Neuronal stem cell (in vitro differentiated cells): ENCODE results near the gene MTHFSD.

Source experiments
- DNase-seq: peaks from one replicate; pipeline ENCODE4 v3.0.0-alpha.2; 2013; ENCODE audit warnings: low spot score
- H2AFZ ChIP-seq: one replicate; pipeline ENCODE4 v1.6.1; 2013; ENCODE audit warnings: mild to moderate bottlenecking, low read length, inconsistent platforms
- H2AK5ac ChIP-seq: 2 replicates; pipeline ENCODE4 v1.6.1; 2013; ENCODE audit warnings: low read depth, mild to moderate bottlenecking, inconsistent platforms, low read length, moderate library complexity, mixed read lengths
- H2BK120ac ChIP-seq: 2 replicates; pipeline ENCODE4 v1.6.1; 2013; ENCODE audit warnings: low read depth, mild to moderate bottlenecking, inconsistent platforms, low read length, moderate library complexity, mixed read lengths
- H2BK12ac ChIP-seq: one replicate; pipeline ENCODE4 v1.6.1; 2013; ENCODE audit warnings: low read length, inconsistent platforms
- H2BK15ac ChIP-seq: 2 replicates; pipeline ENCODE4 v1.6.1; 2013; ENCODE audit warnings: mild to moderate bottlenecking, low read length, inconsistent platforms, mixed read lengths
- H2BK5ac ChIP-seq: one replicate; pipeline ENCODE4 v1.6.1; 2013; ENCODE audit warnings: inconsistent platforms, mild to moderate bottlenecking, low read length, moderate library complexity
- H3K14ac ChIP-seq: one replicate; pipeline ENCODE4 v1.6.1; 2013; ENCODE audit warnings: low read length, inconsistent platforms
- H3K18ac ChIP-seq: 2 replicates; pipeline ENCODE4 v1.6.1; 2013; ENCODE audit warnings: low read length, inconsistent platforms
- H3K23ac ChIP-seq: 2 replicates; pipeline ENCODE4 v1.6.1; 2013; ENCODE audit warnings: low read depth, mild to moderate bottlenecking, mixed read lengths, low read length, inconsistent platforms; ENCODE audit not compliant: poor library complexity
- H3K27ac ChIP-seq: replicated peaks from 3 replicates; pipeline ENCODE4 v1.5.1; 2013; ENCODE audit warnings: low read length, inconsistent platforms
- H3K27me3 ChIP-seq, 3 experiments: 2 replicates each; pipeline ENCODE4 v1.6.1; 2013; ENCODE audit warnings: low read length in 3 of 3, mild to moderate bottlenecking in 2 of 3, inconsistent platforms in 1 of 3, low read depth in 1 of 3, mixed read lengths in 1 of 3, moderate library complexity in 1 of 3; ENCODE audit not compliant: control insufficient read depth in 3 of 3, insufficient read depth in 3 of 3
- H3K36me3 ChIP-seq, 2 donors: replicated peaks in 1 of 2; 2 replicates each; pipeline ENCODE4 v1.6.1; 2013; ENCODE audit warnings: low read length in 2 of 2; ENCODE audit not compliant: control insufficient read depth in 2 of 2, insufficient read depth in 2 of 2
- H3K4ac ChIP-seq: 2 replicates; pipeline ENCODE4 v1.6.1; 2013; ENCODE audit warnings: inconsistent platforms, mild to moderate bottlenecking, low read length, moderate library complexity
- H3K4me1 ChIP-seq, 2 donors: 1 replicate in 1 of 2; 2 replicates in 1 of 2; pipeline ENCODE4 v1.6.1; 2013; ENCODE audit warnings: low read length in 2 of 2, low read depth in 1 of 2; ENCODE audit not compliant: control insufficient read depth in 2 of 2, insufficient read depth in 1 of 2
- H3K4me2 ChIP-seq: one replicate; pipeline ENCODE4 v1.6.1; 2013; ENCODE audit warnings: mild to moderate bottlenecking, low read length, inconsistent platforms; ENCODE audit not compliant: insufficient read depth, poor library complexity, severe bottlenecking
- H3K4me3 ChIP-seq, 2 donors: 2 replicates each; pipeline ENCODE4 v1.5.1; 2013; ENCODE audit warnings: low read length in 2 of 2, mild to moderate bottlenecking in 2 of 2, inconsistent platforms in 1 of 2, moderate library complexity in 1 of 2
- H3K79me1 ChIP-seq: one replicate; pipeline ENCODE4 v1.6.1; 2013; ENCODE audit warnings: low read depth, mild to moderate bottlenecking, inconsistent platforms, low read length, moderate library complexity
- H3K9ac ChIP-seq: one replicate; pipeline ENCODE4 v1.6.1; 2013; ENCODE audit warnings: mild to moderate bottlenecking, low read depth, low read length, inconsistent platforms; ENCODE audit not compliant: poor library complexity
- H3K9me3 ChIP-seq, 2 donors: replicated peaks in 1 of 2; 2 replicates each; pipeline versions ENCODE3 to v1.6.1; 2013; ENCODE audit warnings: low read length in 2 of 2, mild to moderate bottlenecking in 2 of 2, inconsistent platforms in 1 of 2, low read depth in 1 of 2, mixed read lengths in 1 of 2, moderate library complexity in 1 of 2; ENCODE audit not compliant: control insufficient read depth in 2 of 2, insufficient read depth in 1 of 2
- H4K8ac ChIP-seq: one replicate; pipeline ENCODE4 v1.6.1; 2013; ENCODE audit warnings: low read depth, mild to moderate bottlenecking, inconsistent platforms, low read length, moderate library complexity
- H4K91ac ChIP-seq: one replicate; pipeline ENCODE4 v1.6.1; 2013; ENCODE audit warnings: low read length, low read depth, mild to moderate bottlenecking, inconsistent platforms; ENCODE audit not compliant: poor library complexity
- WGBS, 2 donors: extraction: QIAGEN DNeasy Blood & Tissue Kit; methylation state at CpG; one replicate each; pipeline ENCODE4 v1.1.7; 2013; ENCODE audit warnings: missing lambda C conversion rate in 2 of 2, mixed read lengths in 1 of 2; ENCODE audit not compliant: insufficient read length in 2 of 2, insufficient replicate concordance in 1 of 2; ENCODE audit errors: extremely low coverage in 2 of 2; 5-methylcytosine and 5-hydroxymethylcytosine counted together

The MTHFSD gene

GRCh38 chr16:86565181-86565631, 10.2 kb upstream of the MTHFSD start:
- Histone ChIP-seq H4K8ac (no peak overlapping the region), H3K14ac (no peak overlapping the region), H2AK5ac (no peak overlapping the region), H3K79me1 (no peaks in the 10 kb centered on the region), H2BK15ac (no peak overlapping the region), H2BK120ac (no peak overlapping the region), H3K27me3 (peaks cover 37 to 63% (median 56%) of the 10 kb centered on the region in 3 experiments), H3K23ac (no peak overlapping the region), H2BK5ac (no peak overlapping the region), H3K4me3 (no peak overlapping the region), H3K4ac (no peak overlapping the region), H3K18ac (no peak overlapping the region), H3K9me3 (peaks cover 0 to 2% of the 10 kb centered on the region in 2 donors), H2AFZ (peak overlapping the region; percentile 49), H2BK12ac (no peak overlapping the region), H4K91ac (no peak overlapping the region), H3K36me3 (no peaks in the 10 kb centered on the region), H3K27ac (no peak overlapping the region), H3K4me2 (no peak overlapping the region), H3K4me1 (peaks cover 0 to 3% of the 10 kb centered on the region in 2 donors), H3K9ac (no peak overlapping the region)
- DNase-seq, result no peak
- no CpG with 5 or more reads among the region's 16 CpGs for WGBS, 2 donors

GRCh38 chr16:86563469-86564345, 8.7 kb upstream of the MTHFSD start:
- Histone ChIP-seq H3K36me3 (no peaks in the 10 kb centered on the region), H3K4me2 (no peak overlapping the region), H3K27me3 (peaks cover 30 to 48% (median 45%) of the 10 kb centered on the region in 3 experiments), H4K8ac (no peak overlapping the region), H2BK12ac (no peak overlapping the region), H2BK15ac (no peak overlapping the region), H4K91ac (no peak overlapping the region), H2AK5ac (no peak overlapping the region), H2AFZ (peak overlapping the region; percentile 84), H3K27ac (no peak overlapping the region), H3K4ac (no peak overlapping the region), H3K18ac (no peak overlapping the region), H3K4me3 (peak overlapping the region in 1 of 2 donors; percentile 2), H3K14ac (no peak overlapping the region), H3K23ac (no peak overlapping the region), H3K79me1 (no peaks in the 10 kb centered on the region), H2BK120ac (no peak overlapping the region), H3K9me3 (peaks cover 0 to 2% of the 10 kb centered on the region in 2 donors), H3K9ac (no peak overlapping the region), H2BK5ac (no peak overlapping the region), H3K4me1 (peaks cover 0 to 3% of the 10 kb centered on the region in 2 donors)
- peak; percentile 90 for DNase-seq
- WGBS, 2 donors, result no CpG with 5 or more reads among the region's 41 CpGs

GRCh38 chr16:86562356-86562755, 7.3 kb upstream of the MTHFSD start:
- no peak overlapping the region for H3K4ac ChIP-seq
- H3K23ac ChIP-seq, result no peak overlapping the region
- H2BK5ac ChIP-seq, result no peak overlapping the region
- H3K9ac ChIP-seq, result no peak overlapping the region
- no peak overlapping the region for H4K8ac ChIP-seq
- H2AK5ac ChIP-seq, result no peak overlapping the region
- H3K18ac ChIP-seq, result no peak overlapping the region
- DNase-seq, result no peak
- H3K79me1 ChIP-seq, result no peaks in the 10 kb centered on the region
- H3K27me3 ChIP-seq, result peaks cover 16 to 37% (median 31%) of the 10 kb centered on the region in 3 experiments
- H3K27ac ChIP-seq, result no peak overlapping the region
- no CpG with 5 or more reads among the region's 6 CpGs for WGBS, 2 donors
- H4K91ac ChIP-seq, result no peak overlapping the region
- no peak overlapping the region for H2BK12ac ChIP-seq
- no peak overlapping the region for H3K14ac ChIP-seq
- H3K4me1 ChIP-seq, result peaks cover 0 to 3% of the 10 kb centered on the region in 2 donors
- H2BK120ac ChIP-seq, result no peak overlapping the region
- peaks cover 0 to 2% of the 10 kb centered on the region in 2 donors for H3K9me3 ChIP-seq
- no peak overlapping the region for H2AFZ ChIP-seq
- no peak overlapping the region for H3K4me2 ChIP-seq
- no peak overlapping the region for H2BK15ac ChIP-seq
- H3K4me3 ChIP-seq, result no peak overlapping the region
- no peaks in the 10 kb centered on the region for H3K36me3 ChIP-seq

DNA sequence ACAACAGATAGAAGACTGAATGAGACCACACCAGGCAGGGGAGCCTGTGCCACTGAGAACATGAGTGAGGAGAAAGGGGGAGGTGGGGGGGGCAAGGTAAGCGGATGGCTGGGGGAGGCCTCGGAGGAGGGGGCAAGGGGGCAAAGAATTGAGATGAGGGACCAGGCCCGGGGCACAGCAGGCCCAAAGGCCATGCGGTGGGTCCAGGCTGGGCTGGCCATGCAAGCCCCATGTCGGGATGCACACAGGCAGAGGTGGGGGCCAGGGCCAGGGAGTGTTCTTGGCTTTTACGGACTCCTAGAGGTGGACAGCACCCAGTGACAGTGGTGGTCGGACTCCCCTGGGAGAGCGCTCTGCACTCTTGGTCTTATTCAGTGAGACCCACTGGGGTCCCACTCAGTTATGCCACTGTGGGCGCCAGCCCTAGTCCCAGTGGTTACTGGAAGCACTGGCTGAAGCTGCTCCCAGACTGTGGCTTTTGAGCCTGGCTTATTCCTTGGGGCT, 4.8 kb upstream of the MTHFSD start:
- peaks cover 3 to 8% of the 10 kb centered on the region in 2 donors for H3K4me1 ChIP-seq
- H2AFZ ChIP-seq, result no peak overlapping the region
- H2AK5ac ChIP-seq, result peak overlapping the region; percentile 25
- no peak overlapping the region for H3K18ac ChIP-seq
- DNase-seq, result no peak
- H3K27ac ChIP-seq, result no peak overlapping the region
- WGBS, 2 donors, result no CpG with 5 or more reads among the region's 9 CpGs
- H3K9ac ChIP-seq, result no peak overlapping the region
- H3K14ac ChIP-seq, result no peak overlapping the region
- no peak overlapping the region for H2BK15ac ChIP-seq
- no peak overlapping the region for H3K4me3 ChIP-seq
- H3K9me3 ChIP-seq, result no peaks in the 10 kb centered on the region
- H2BK5ac ChIP-seq, result no peak overlapping the region
- no peaks in the 10 kb centered on the region for H3K79me1 ChIP-seq
- H2BK12ac ChIP-seq, result no peak overlapping the region
- no peak overlapping the region for H3K4me2 ChIP-seq
- H3K27me3 ChIP-seq, result peaks cover 2 to 12% (median 10%) of the 10 kb centered on the region in 3 experiments
- H3K23ac ChIP-seq, result no peak overlapping the region
- no peak overlapping the region for H3K4ac ChIP-seq
- no peak overlapping the region for H2BK120ac ChIP-seq
- no peaks in the 10 kb centered on the region for H3K36me3 ChIP-seq
- no peak overlapping the region for H4K8ac ChIP-seq
- H4K91ac ChIP-seq, result no peak overlapping the region
